DOHH2 (cell line): ENCODE data around the gene PAM.

Experiments
- EZH2phosphoT487 ChIP-seq: fragments of 200-600 bp; sonication (generic); IDR thresholded peaks from 2 replicates; pipeline ENCODE4 v1.6.1; 2017; ENCODE audit warnings: borderline replicate concordance, mild to moderate bottlenecking, antibody characterized with exemption, low read length, moderate library complexity, mixed read lengths
- TF ChIP-seq, protein P1 (sequence below): fragments of 200-600 bp; sonication (generic); IDR thresholded peaks from one replicate; pipeline ENCODE4 v1.5.1; 2014; ENCODE audit warnings: antibody characterized with exemption, mild to moderate bottlenecking, low read depth, low read length; ENCODE audit not compliant: poor library complexity, severe bottlenecking

DNA sequence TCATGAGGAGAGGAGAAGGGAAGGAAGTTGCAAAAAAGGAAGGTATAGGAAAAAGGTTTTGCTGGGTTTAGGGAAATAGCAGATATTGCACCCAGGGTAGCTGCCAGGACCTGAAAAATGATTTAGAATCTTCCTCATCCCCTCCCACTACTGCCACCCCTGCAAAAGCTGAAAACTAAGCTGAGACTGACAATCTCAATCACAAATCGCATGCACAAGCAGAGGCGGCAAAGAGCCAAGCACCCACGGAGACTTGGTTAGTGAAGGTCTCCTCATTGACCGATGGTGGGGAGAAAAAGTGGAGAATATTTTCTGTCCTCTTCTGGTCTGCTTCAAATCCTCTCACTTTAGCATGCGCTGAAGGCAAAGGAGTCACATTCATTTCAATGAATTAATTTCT is 39.1 kb upstream of the PAM start:
- TF ChIP-seq, protein P1, sequence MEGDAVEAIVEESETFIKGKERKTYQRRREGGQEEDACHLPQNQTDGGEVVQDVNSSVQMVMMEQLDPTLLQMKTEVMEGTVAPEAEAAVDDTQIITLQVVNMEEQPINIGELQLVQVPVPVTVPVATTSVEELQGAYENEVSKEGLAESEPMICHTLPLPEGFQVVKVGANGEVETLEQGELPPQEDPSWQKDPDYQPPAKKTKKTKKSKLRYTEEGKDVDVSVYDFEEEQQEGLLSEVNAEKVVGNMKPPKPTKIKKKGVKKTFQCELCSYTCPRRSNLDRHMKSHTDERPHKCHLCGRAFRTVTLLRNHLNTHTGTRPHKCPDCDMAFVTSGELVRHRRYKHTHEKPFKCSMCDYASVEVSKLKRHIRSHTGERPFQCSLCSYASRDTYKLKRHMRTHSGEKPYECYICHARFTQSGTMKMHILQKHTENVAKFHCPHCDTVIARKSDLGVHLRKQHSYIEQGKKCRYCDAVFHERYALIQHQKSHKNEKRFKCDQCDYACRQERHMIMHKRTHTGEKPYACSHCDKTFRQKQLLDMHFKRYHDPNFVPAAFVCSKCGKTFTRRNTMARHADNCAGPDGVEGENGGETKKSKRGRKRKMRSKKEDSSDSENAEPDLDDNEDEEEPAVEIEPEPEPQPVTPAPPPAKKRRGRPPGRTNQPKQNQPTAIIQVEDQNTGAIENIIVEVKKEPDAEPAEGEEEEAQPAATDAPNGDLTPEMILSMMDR, result no peak
- TF ChIP-seq EZH2phosphoT487, result no peak
